ENCODE results near the gene CCDC88C.

Gene CCDC88C

DNA sequence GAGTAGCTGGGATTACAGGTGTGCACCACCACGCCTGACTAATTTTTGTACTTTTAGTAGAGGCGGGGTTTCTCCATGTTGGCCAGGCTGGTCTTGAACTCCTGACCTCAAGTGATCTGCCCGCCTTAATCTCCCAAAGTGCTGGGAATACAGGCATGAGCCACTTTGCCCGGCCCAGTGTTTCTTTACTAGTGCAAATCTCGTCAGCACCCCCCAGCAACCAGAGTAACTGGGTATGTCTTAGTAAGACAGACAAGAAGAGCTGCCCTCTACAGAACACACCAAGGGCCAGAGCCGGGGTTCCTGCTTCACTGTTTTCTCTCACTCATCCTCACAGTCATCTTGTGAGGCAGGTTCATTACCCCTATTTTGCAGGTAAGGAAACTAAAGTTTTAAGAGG lies 94.6 kb downstream of the CCDC88C start:
- Histone ChIP-seq H3K36me3 (ENCODE audit: control insufficient read depth in 1 of 2, insufficient read depth in 2 of 2, low read length in 2 of 2) (peaks cover 6 to 48% of the 10 kb centered on the region in 2 donors), H3K9me3 (ENCODE audit: control insufficient read depth in 1 of 2, low read length in 2 of 2) (no peaks in the 10 kb centered on the region), H3K4me3 (ENCODE audit: low read depth in 1 of 2, low read length in 2 of 2) (no peak overlapping the region), H3K4me1 (ENCODE audit: control insufficient read depth in 1 of 2, insufficient read depth in 2 of 2, low read length in 2 of 2) (peaks cover 33% of the 10 kb centered on the region in 2 donors), H3K27me3 (ENCODE audit: control insufficient read depth in 1 of 2, insufficient read depth in 2 of 2, low read length in 2 of 2) (no peaks in the 10 kb centered on the region), H3K27ac (ENCODE audit: low read depth, low read length) (no peak overlapping the region), H3K9ac (ENCODE audit: low read depth in 1 of 2, low read length in 2 of 2) (no peak overlapping the region)

DNA sequence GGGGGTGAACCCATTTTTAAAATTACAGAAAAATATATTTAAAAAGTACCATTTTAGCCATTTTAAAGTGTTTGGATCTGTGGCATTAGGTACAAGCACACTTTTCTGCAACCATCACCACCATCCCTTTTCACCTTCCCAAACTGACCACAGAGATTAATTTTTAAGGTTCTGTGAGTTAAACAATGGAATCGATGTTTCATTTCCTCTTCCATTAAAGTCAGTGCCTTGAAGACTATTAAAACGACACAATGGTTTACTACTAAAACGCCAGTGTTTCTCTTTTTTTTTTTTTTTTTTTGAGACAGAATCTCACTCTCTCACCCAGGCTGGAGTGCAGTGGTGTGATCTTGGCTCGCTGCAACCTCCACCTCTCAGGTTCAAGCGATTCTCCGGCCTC lies 95.0 kb downstream of the CCDC88C start:
- Histone ChIP-seq H3K9ac (ENCODE audit: low read depth in 1 of 2, low read length in 2 of 2) (no peak overlapping the region), H3K4me3 (ENCODE audit: low read depth in 1 of 2, low read length in 2 of 2) (no peak overlapping the region), H3K4me1 (ENCODE audit: control insufficient read depth in 1 of 2, insufficient read depth in 2 of 2, low read length in 2 of 2) (peaks cover 37% of the 10 kb centered on the region in 2 donors), H3K36me3 (ENCODE audit: control insufficient read depth in 1 of 2, insufficient read depth in 2 of 2, low read length in 2 of 2) (peaks cover 6 to 48% of the 10 kb centered on the region in 2 donors), H3K9me3 (ENCODE audit: control insufficient read depth in 1 of 2, low read length in 2 of 2) (no peaks in the 10 kb centered on the region), H3K27ac (ENCODE audit: low read depth, low read length) (no peak overlapping the region), H3K27me3 (ENCODE audit: control insufficient read depth in 1 of 2, insufficient read depth in 2 of 2, low read length in 2 of 2) (no peaks in the 10 kb centered on the region)

DNA sequence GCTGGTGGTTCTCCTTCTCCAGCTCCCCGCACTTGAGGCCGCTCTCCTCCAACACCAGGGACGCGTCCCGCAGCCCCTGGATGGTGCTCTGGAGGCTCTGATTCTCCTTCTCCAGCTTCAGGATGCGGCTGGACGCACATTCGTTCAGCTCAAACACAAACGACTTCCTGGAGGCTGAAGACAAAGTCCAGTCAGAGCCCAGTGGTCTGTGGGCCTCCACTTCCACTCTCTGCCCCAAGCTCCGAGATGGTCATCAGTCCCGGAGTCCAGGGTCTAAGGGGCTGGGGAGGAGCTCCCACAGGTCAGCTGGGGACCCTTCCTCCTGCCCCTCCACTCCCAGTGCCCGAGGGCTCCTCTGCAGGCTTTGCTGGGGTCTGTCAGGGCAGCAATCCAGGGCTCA lies 96.5 kb downstream of the CCDC88C start:
- H3K9ac ChIP-seq (ENCODE audit: low read depth in 1 of 2, low read length in 2 of 2) = no peak overlapping the region
- no peaks in the 10 kb centered on the region for H3K27me3 ChIP-seq (ENCODE audit: control insufficient read depth in 1 of 2, insufficient read depth in 2 of 2, low read length in 2 of 2)
- H3K4me1 ChIP-seq (ENCODE audit: control insufficient read depth in 1 of 2, insufficient read depth in 2 of 2, low read length in 2 of 2) = peaks cover 39% of the 10 kb centered on the region in 2 donors
- H3K4me3 ChIP-seq (ENCODE audit: low read depth in 1 of 2, low read length in 2 of 2) = no peak overlapping the region
- no peaks in the 10 kb centered on the region for H3K9me3 ChIP-seq (ENCODE audit: control insufficient read depth in 1 of 2, low read length in 2 of 2)
- no peak overlapping the region for H3K27ac ChIP-seq (ENCODE audit: low read depth, low read length)
- peaks cover 6 to 48% of the 10 kb centered on the region in 2 donors for H3K36me3 ChIP-seq (ENCODE audit: control insufficient read depth in 1 of 2, insufficient read depth in 2 of 2, low read length in 2 of 2)

DNA sequence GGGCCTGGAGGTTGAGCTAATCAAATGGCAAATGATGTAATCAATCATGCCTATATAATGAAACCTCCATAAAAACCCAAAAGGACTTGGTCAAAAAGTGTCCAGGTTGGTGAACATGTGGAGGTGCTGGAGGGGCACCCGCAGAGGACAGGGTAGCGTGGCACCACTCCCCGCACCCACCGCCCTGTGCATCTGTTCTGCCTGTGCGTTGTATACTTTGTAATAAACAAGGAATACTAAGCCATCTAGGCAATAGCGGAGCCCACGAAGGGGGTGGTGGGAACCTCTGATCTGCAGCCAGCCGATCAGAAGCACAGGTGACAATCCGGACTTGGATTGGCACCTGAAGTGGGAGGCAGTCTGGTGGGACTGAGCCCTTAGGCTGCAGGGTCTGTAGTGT lies 97.4 kb downstream of the CCDC88C start:
- Histone ChIP-seq H3K9ac (ENCODE audit: low read depth in 1 of 2, low read length in 2 of 2) (no peak overlapping the region), H3K9me3 (ENCODE audit: control insufficient read depth in 1 of 2, low read length in 2 of 2) (no peaks in the 10 kb centered on the region), H3K27me3 (ENCODE audit: control insufficient read depth in 1 of 2, insufficient read depth in 2 of 2, low read length in 2 of 2) (no peaks in the 10 kb centered on the region), H3K4me1 (ENCODE audit: control insufficient read depth in 1 of 2, insufficient read depth in 2 of 2, low read length in 2 of 2) (peaks cover 31 to 38% of the 10 kb centered on the region in 2 donors), H3K27ac (ENCODE audit: low read depth, low read length) (no peak overlapping the region), H3K4me3 (ENCODE audit: low read depth in 1 of 2, low read length in 2 of 2) (no peak overlapping the region), H3K36me3 (ENCODE audit: control insufficient read depth in 1 of 2, insufficient read depth in 2 of 2, low read length in 2 of 2) (peaks cover 6 to 48% of the 10 kb centered on the region in 2 donors)

DNA sequence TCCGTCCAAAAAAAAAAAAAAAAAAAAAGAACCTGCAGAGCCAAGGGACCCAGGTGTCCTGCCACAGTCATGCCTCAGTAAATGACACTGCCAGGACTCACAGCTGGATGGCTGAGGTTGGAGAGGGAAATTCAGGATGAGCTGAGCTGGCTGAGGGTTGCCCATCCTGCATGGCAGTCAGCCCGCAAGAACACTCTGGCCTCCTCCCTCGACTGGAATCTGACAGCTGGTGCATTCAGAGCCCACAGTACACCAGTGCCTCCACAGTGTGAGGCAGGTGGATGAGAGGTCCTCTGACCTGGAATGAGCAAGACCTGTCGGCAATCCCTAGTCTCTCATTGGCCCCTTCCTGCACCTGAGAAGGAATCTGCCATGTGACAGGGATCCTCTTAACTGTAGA lies 98.7 kb downstream of the CCDC88C start:
- Histone ChIP-seq H3K4me1 (ENCODE audit: control insufficient read depth in 1 of 2, insufficient read depth in 2 of 2, low read length in 2 of 2) (peaks cover 26% of the 10 kb centered on the region in 2 donors), H3K27ac (ENCODE audit: low read depth, low read length) (no peak overlapping the region), H3K4me3 (ENCODE audit: low read depth in 1 of 2, low read length in 2 of 2) (no peak overlapping the region), H3K9me3 (ENCODE audit: control insufficient read depth in 1 of 2, low read length in 2 of 2) (no peaks in the 10 kb centered on the region), H3K9ac (ENCODE audit: low read depth in 1 of 2, low read length in 2 of 2) (no peak overlapping the region), H3K27me3 (ENCODE audit: control insufficient read depth in 1 of 2, insufficient read depth in 2 of 2, low read length in 2 of 2) (no peaks in the 10 kb centered on the region), H3K36me3 (ENCODE audit: control insufficient read depth in 1 of 2, insufficient read depth in 2 of 2, low read length in 2 of 2) (peaks cover 0 to 49% of the 10 kb centered on the region in 2 donors)

DNA sequence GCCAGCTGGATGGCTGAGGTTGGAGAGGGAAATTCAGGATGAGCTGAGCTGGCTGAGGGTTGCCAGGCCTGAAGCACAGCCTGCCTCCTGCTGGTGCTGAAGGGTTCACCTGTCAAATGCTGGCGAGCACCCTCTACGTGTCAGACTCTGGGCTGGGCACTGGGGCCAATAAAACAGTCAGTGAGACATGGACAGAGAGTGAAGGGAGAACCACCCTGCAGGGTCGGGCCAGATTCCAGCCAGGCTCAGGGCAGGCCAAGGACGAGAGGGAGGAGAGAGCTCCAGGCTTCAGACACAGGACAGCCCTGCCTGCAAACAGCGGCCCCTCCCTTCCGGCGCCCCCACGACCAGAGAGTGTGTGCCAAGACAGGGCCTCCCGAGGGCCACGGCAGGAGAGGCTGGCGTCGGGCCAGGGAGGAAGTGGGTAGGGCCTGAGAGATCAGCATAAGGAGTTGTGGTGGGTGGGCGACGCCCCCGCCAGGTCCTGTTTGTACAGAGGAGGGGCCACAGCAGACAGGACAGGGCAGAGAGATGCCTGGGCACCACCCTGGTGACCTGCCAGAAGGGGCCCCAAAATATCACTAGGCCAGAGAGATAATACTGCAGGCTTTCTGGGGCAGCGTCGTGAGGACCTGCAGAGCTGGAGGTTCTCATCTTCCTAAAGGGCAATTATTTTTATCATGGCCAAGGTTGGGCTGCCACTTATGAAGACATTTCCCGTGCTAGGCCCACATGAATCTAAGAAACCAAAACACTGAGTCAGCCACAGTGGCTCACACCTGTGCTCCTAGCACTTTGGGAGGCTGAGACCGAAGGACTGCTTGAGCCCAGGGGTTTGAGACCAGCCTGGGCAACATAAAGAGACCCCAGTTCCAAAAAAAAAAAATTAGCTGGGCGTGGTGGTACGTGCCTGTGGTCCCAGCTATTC lies 100.0 kb downstream of the CCDC88C start:
- Histone ChIP-seq H3K4me3 (ENCODE audit: low read depth in 1 of 2, low read length in 2 of 2) (peak overlapping the region in 1 of 2 donors; percentile 10), H3K4me1 (ENCODE audit: control insufficient read depth in 1 of 2, insufficient read depth in 2 of 2, low read length in 2 of 2) (peaks cover 18 to 21% of the 10 kb centered on the region in 2 donors), H3K36me3 (ENCODE audit: control insufficient read depth in 1 of 2, insufficient read depth in 2 of 2, low read length in 2 of 2) (peaks cover 3 to 59% of the 10 kb centered on the region in 2 donors), H3K9me3 (ENCODE audit: control insufficient read depth in 1 of 2, low read length in 2 of 2) (no peaks in the 10 kb centered on the region), H3K27ac (ENCODE audit: low read depth, low read length) (peak overlapping the region; percentile 37), H3K27me3 (ENCODE audit: control insufficient read depth in 1 of 2, insufficient read depth in 2 of 2, low read length in 2 of 2) (no peaks in the 10 kb centered on the region), H3K9ac (ENCODE audit: low read depth in 1 of 2, low read length in 2 of 2) (peak overlapping the region in 1 of 2 donors; percentile 2)

DNA sequence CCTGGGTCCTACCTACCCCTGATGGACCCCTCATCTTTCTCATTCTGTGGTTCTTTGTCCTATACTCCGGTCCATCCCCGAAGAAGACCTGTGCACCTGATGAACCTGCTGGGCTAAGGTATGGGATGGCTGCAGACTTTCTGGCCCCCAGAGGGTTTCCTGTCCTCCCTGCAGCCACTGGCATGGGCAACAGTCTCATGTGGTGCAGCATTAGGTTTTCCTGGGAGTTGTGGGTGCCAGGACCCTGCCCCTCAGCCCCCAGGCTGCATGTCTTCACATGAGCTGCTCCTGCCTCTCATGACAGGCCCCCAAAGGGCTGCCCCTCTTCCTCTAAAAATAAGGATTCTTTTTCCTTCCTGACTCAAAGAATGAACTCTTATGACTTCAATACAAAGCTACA lies 100.9 kb downstream of the CCDC88C start:
- no peak overlapping the region for H3K27ac ChIP-seq (ENCODE audit: low read depth, low read length)

DNA sequence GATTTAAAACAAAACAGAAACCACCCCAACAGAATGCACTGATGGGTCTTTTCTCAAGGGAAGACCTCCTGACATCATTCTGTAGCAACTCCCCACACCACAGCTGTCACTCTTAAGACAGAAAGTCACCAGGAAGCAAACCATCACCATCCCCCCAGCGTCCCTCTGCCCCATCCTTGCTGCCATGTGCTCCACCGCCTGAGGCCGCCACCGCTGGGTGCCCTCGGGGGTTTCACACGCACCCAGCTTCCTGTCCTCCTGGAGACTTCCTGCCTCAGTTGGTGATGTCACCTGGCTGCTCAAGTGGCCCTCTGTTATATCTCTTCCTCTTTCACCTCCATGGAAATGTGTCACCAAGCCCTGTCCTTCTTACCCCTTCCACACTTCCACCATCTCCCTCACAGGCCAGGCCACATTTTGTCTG lies 101.8 kb downstream of the CCDC88C start:
- Histone ChIP-seq H3K4me3 (ENCODE audit: low read depth in 1 of 2, low read length in 2 of 2) (no peak overlapping the region), H3K4me1 (ENCODE audit: control insufficient read depth in 1 of 2, insufficient read depth in 2 of 2, low read length in 2 of 2) (peaks cover 18 to 21% of the 10 kb centered on the region in 2 donors), H3K9me3 (ENCODE audit: control insufficient read depth in 1 of 2, low read length in 2 of 2) (no peaks in the 10 kb centered on the region), H3K27me3 (ENCODE audit: control insufficient read depth in 1 of 2, insufficient read depth in 2 of 2, low read length in 2 of 2) (no peaks in the 10 kb centered on the region), H3K27ac (ENCODE audit: low read depth, low read length) (no peak overlapping the region), H3K9ac (ENCODE audit: low read depth in 1 of 2, low read length in 2 of 2) (no peak overlapping the region), H3K36me3 (ENCODE audit: control insufficient read depth in 1 of 2, insufficient read depth in 2 of 2, low read length in 2 of 2) (peaks cover 4 to 64% of the 10 kb centered on the region in 2 donors)

More for the DNA sequence above, 100.9 kb downstream of the CCDC88C start:
- Histone ChIP-seq H3K4me3 (ENCODE audit: low read depth in 1 of 2, low read length in 2 of 2) (no peak overlapping the region), H3K36me3 (ENCODE audit: control insufficient read depth in 1 of 2, insufficient read depth in 2 of 2, low read length in 2 of 2) (peaks cover 3 to 64% of the 10 kb centered on the region in 2 donors), H3K9me3 (ENCODE audit: control insufficient read depth in 1 of 2, low read length in 2 of 2) (no peaks in the 10 kb centered on the region), H3K4me1 (ENCODE audit: control insufficient read depth in 1 of 2, insufficient read depth in 2 of 2, low read length in 2 of 2) (peaks cover 18 to 21% of the 10 kb centered on the region in 2 donors), H3K9ac (ENCODE audit: low read depth in 1 of 2, low read length in 2 of 2) (no peak overlapping the region), H3K27me3 (ENCODE audit: control insufficient read depth in 1 of 2, insufficient read depth in 2 of 2, low read length in 2 of 2) (no peaks in the 10 kb centered on the region)

DNA sequence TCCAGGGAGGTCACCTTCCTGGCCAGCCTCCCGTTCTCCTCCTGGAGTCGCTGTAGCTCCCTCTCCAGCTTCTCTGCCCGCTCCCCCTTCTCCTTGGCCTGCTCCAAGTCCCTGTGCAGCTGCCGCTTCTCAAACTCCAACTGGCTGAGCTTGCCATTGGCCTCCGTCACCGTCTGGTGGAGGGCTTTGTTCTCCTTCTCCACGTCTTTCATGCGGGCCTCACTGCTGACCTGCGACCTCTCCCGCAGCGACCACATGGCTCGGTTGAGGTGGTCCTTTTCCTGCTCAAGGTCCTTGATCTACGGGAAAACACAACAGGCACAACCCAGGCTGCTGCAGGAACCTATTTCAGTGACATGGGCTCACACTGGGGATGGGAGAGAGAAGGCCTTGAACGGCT lies 103.8 kb downstream of the CCDC88C start:
- Histone ChIP-seq H3K9ac (ENCODE audit: low read depth in 1 of 2, low read length in 2 of 2) (no peak overlapping the region), H3K27ac (ENCODE audit: low read depth, low read length) (no peak overlapping the region), H3K27me3 (ENCODE audit: control insufficient read depth in 1 of 2, insufficient read depth in 2 of 2, low read length in 2 of 2) (no peaks in the 10 kb centered on the region), H3K4me1 (ENCODE audit: control insufficient read depth in 1 of 2, insufficient read depth in 2 of 2, low read length in 2 of 2) (peaks cover 18 to 21% of the 10 kb centered on the region in 2 donors), H3K4me3 (ENCODE audit: low read depth in 1 of 2, low read length in 2 of 2) (no peak overlapping the region), H3K36me3 (ENCODE audit: control insufficient read depth in 1 of 2, insufficient read depth in 2 of 2, low read length in 2 of 2) (peaks cover 7 to 65% of the 10 kb centered on the region in 2 donors), H3K9me3 (ENCODE audit: control insufficient read depth in 1 of 2, low read length in 2 of 2) (no peaks in the 10 kb centered on the region)

DNA sequence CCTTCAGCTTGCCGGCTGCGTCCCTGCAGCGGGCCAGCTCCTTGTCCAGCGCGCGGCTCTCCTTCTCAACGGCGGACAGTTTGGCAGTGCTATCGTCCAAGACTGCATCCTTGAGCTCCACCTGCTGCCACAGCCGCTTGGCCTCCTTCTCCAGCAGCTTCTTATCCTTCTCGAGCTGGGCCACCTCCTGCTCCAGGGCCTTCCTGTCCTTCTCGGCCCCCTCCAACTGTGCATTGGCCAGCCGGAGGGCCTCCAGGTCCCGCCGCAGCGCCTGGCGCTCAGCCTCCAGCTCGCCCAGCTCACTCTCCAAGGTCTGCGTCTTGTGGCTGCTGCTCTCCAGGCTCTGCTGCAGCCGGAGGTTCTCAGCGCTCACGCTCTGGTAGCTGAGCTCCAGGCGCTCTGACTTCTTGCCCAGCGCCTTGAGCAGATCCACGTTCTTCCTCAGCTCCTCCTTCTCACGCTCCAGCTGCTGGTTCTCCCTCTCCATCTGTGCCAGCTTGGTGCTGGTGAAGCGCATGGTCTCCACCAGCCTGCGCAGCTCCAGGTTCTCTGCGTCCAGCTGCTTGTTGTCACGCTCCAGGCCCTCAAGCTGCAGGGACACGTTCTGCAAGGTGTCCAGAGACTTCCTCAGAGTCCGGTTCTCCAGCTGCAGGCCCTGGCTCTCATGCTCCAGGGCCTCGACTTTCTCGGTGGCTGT lies 104.3 kb downstream of the CCDC88C start:
- Histone ChIP-seq H3K27me3 (ENCODE audit: control insufficient read depth in 1 of 2, insufficient read depth in 2 of 2, low read length in 2 of 2) (no peaks in the 10 kb centered on the region), H3K4me3 (ENCODE audit: low read depth in 1 of 2, low read length in 2 of 2) (no peak overlapping the region), H3K27ac (ENCODE audit: low read depth, low read length) (no peak overlapping the region), H3K9ac (ENCODE audit: low read depth in 1 of 2, low read length in 2 of 2) (no peak overlapping the region), H3K36me3 (ENCODE audit: control insufficient read depth in 1 of 2, insufficient read depth in 2 of 2, low read length in 2 of 2) (peaks cover 10 to 69% of the 10 kb centered on the region in 2 donors), H3K9me3 (ENCODE audit: control insufficient read depth in 1 of 2, low read length in 2 of 2) (no peaks in the 10 kb centered on the region), H3K4me1 (ENCODE audit: control insufficient read depth in 1 of 2, insufficient read depth in 2 of 2, low read length in 2 of 2) (peaks cover 18 to 21% of the 10 kb centered on the region in 2 donors)
